Measurements from ENCODE around the gene CTXND1. TPM values are rescaled to one million over a fixed set of nuclear protein-coding genes. Genes with fewer than 3 reads are reported as not detected.

CTXND1 gene
- total RNA-seq, 1 experiment from 2014 or later, result not detected

GRCh38 chr15:80208758-80209734 lies 43.0 kb downstream of the CTXND1 start:
- BruUV-seq (replicated peaks), result no TSS peak
- H3F3A ChIP-seq (ENCODE audit: low read length, unreplicated experiment), result no peaks in the 10 kb centered on the region

GRCh38 chr15:80207887-80208286 lies 44.1 kb downstream of the CTXND1 start:
- ATAC-seq (no peak), DNase-seq (no peak)
- no peaks in the 10 kb centered on the region for H3K9me3 ChIP-seq (ENCODE audit: low read length)
- H3K4me1 ChIP-seq (ENCODE audit: insufficient read depth, low read length), result no peaks in the 10 kb centered on the region; the same call in 1 of the 2 replicates
- no peak overlapping the region for H3K27ac ChIP-seq (ENCODE audit: low read length)
- intact Hi-C loops (cut with micrococcal nuclease), result no loop called here
- H4K20me1 ChIP-seq (ENCODE audit: low read length), result no peaks in the 10 kb centered on the region
- H3K4me2 ChIP-seq (ENCODE audit: low read length), result no peak overlapping the region
- ChIA-PET POLR2A (ENCODE audit: unreplicated experiment) (no interaction called here), CTCF (no interaction called here)
- peaks cover 40% of the 10 kb centered on the region for H3K27me3 ChIP-seq (ENCODE audit: low read length)
- H3K4me3 ChIP-seq (ENCODE audit: low read length), result no peak overlapping the region
- no peaks in the 10 kb centered on the region for H3F3A ChIP-seq (ENCODE audit: low read length, unreplicated experiment)
- no peak for TF ChIP-seq CTCF (conservative IDR thresholded peaks at IDR 0.05; ENCODE audit: low read depth, low read length)
- TF ChIP-seq EZH2phosphoT487 (IDR thresholded peaks at IDR 0.05; ENCODE audit: borderline replicate concordance, low read length), result no peak
- no peak for TF ChIP-seq EZH2 (IDR thresholded peaks at IDR 0.05; ENCODE audit: low read length, unreplicated experiment)
- no peak overlapping the region for H2AFZ ChIP-seq (ENCODE audit: low read length)
- BruUV-seq (replicated peaks), result no TSS peak
- no peaks in the 10 kb centered on the region for H3K9me2 ChIP-seq (replicated peaks; ENCODE audit: low read length)
- H3K9ac ChIP-seq (ENCODE audit: low read length), result no peak overlapping the region
- no peaks in the 10 kb centered on the region for H3K79me2 ChIP-seq (ENCODE audit: low read length)
- no peaks in the 10 kb centered on the region for H3K36me3 ChIP-seq (ENCODE audit: low read depth, low read length)

More at GRCh38 chr15:80208758-80209734, 43.0 kb downstream of the CTXND1 start:
- H3K9me3 ChIP-seq (ENCODE audit: low read length), result no peaks in the 10 kb centered on the region
- peaks cover 40% of the 10 kb centered on the region for H3K27me3 ChIP-seq (ENCODE audit: low read length)
- no peaks in the 10 kb centered on the region for H3K9me2 ChIP-seq (replicated peaks; ENCODE audit: low read length)
- H3K4me1 ChIP-seq (ENCODE audit: insufficient read depth, low read length), result no peaks in the 10 kb centered on the region; the same call in 1 of the 2 replicates
- DNase-seq, result no peak
- no peaks in the 10 kb centered on the region for H3K36me3 ChIP-seq (ENCODE audit: low read depth, low read length)
- H3K27ac ChIP-seq (ENCODE audit: low read length), result no peak overlapping the region
- no peak for TF ChIP-seq EZH2phosphoT487 (IDR thresholded peaks at IDR 0.05; ENCODE audit: borderline replicate concordance, low read length)
- no peak for TF ChIP-seq EZH2 (IDR thresholded peaks at IDR 0.05; ENCODE audit: low read length, unreplicated experiment)
- no peak for TF ChIP-seq CTCF (conservative IDR thresholded peaks at IDR 0.05; ENCODE audit: low read depth, low read length)
- H3K79me2 ChIP-seq (ENCODE audit: low read length), result no peaks in the 10 kb centered on the region
- H3K4me3 ChIP-seq (ENCODE audit: low read length), result no peak overlapping the region
- H3K9ac ChIP-seq (ENCODE audit: low read length), result no peak overlapping the region
- H3K4me2 ChIP-seq (ENCODE audit: low read length), result no peak overlapping the region
- intact Hi-C loops (cut with micrococcal nuclease), result no loop called here
- H2AFZ ChIP-seq (ENCODE audit: low read length), result no peak overlapping the region
- no peaks in the 10 kb centered on the region for H4K20me1 ChIP-seq (ENCODE audit: low read length)
- ChIA-PET POLR2A (ENCODE audit: unreplicated experiment) (no interaction called here), CTCF (no interaction called here)
- ATAC-seq, result no peak

DNA sequence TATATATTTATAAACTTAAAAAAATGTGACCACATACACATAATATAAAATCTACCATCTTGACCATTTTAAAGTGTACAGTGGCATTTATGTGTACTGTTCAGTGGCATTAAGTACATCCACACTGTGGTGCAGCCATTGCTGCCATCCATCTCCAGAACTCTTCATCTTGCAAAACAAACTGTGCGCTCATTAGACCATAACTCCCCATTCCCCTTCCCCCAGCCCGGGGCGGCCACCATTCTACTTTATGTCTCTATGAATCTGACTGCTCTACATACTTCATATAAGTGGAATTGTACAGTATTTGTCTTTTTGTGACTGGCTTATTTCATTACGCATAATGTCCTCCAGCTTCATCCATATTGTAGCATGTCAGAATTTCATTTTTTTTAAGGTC lies 47.8 kb downstream of the CTXND1 start:
- no peak overlapping the region for H3K9ac ChIP-seq (ENCODE audit: low read length)
- no peaks in the 10 kb centered on the region for H3F3A ChIP-seq (ENCODE audit: low read length, unreplicated experiment)
- BruUV-seq (replicated peaks), result no TSS peak
- no peak overlapping the region for H2AFZ ChIP-seq (ENCODE audit: low read length)
- DNase-seq (no peak), ATAC-seq (no peak)
- H3K9me3 ChIP-seq (ENCODE audit: low read length), result no peaks in the 10 kb centered on the region
- ChIA-PET CTCF (no interaction called here), POLR2A (ENCODE audit: unreplicated experiment) (no interaction called here)
- H3K79me2 ChIP-seq (ENCODE audit: low read length), result no peaks in the 10 kb centered on the region
- no peaks in the 10 kb centered on the region for H3K36me3 ChIP-seq (ENCODE audit: low read depth, low read length)
- H3K4me2 ChIP-seq (ENCODE audit: low read length), result no peak overlapping the region
- peaks cover 35% of the 10 kb centered on the region for H3K27me3 ChIP-seq (ENCODE audit: low read length)
- no peaks in the 10 kb centered on the region for H4K20me1 ChIP-seq (ENCODE audit: low read length)
- H3K4me3 ChIP-seq (ENCODE audit: low read length), result no peak overlapping the region
- H3K27ac ChIP-seq (ENCODE audit: low read length), result no peak overlapping the region
- TF ChIP-seq CTCF (conservative IDR thresholded peaks at IDR 0.05; ENCODE audit: low read depth, low read length) (no peak), EZH2phosphoT487 (IDR thresholded peaks at IDR 0.05; ENCODE audit: borderline replicate concordance, low read length) (no peak), EZH2 (IDR thresholded peaks at IDR 0.05; ENCODE audit: low read length, unreplicated experiment) (no peak)
- no peaks in the 10 kb centered on the region for H3K9me2 ChIP-seq (replicated peaks; ENCODE audit: low read length)
- no peaks in the 10 kb centered on the region for H3K4me1 ChIP-seq (ENCODE audit: insufficient read depth, low read length)
- intact Hi-C loops (cut with micrococcal nuclease), result no loop called here

Data from PC-3 (cell line).